Measurements from ENCODE around the gene ANKRD23.

Gene ANKRD23

GRCh38 chr2:96877042-96877451 lies 33.2 kb upstream of the ANKRD23 start:
- DNase-seq, result no peak

- DNase-seq, result no peak
Observed at GRCh38 chr2:96876269-96877041, 32.6 kb upstream of the ANKRD23 start.

- DNase-seq, result no peak
Observed at GRCh38 chr2:96875498-96876268, 31.9 kb upstream of the ANKRD23 start.

- no peak for DNase-seq
Observed at GRCh38 chr2:96874198-96874831, 30.5 kb upstream of the ANKRD23 start.

GRCh38 chr2:96873651-96874096 lies 29.9 kb upstream of the ANKRD23 start:
- no peak for DNase-seq

- peak; percentile 21 for DNase-seq
Observed at GRCh38 chr2:96872591-96873349, 28.9 kb upstream of the ANKRD23 start.

GRCh38 chr2:96870626-96871255 lies 26.9 kb upstream of the ANKRD23 start:
- DNase-seq, result no peak

GRCh38 chr2:96869822-96870625 lies 26.2 kb upstream of the ANKRD23 start, which contains the start of gene SEMA4C:
SEMA4C (minus strand) TSS chr2:96870080; CDS start chr2:96867886, 2,194 bp downstream.
- DNase-seq, result peak; percentile 42

GRCh38 chr2:96869281-96869821 lies 25.5 kb upstream of the ANKRD23 start:
- peak; percentile 71 for DNase-seq

- DNase-seq, result peak; percentile 92
Observed at GRCh38 chr2:96868555-96869280, 24.9 kb upstream of the ANKRD23 start.

GRCh38 chr2:96867756-96868554 lies 24.1 kb upstream of the ANKRD23 start:
- DNase-seq, result peak; percentile 16

GRCh38 chr2:96866986-96867755 lies 23.4 kb upstream of the ANKRD23 start:
- no peak for DNase-seq

- DNase-seq, result no peak
Observed at GRCh38 chr2:96866586-96866985, 22.8 kb upstream of the ANKRD23 start.

- DNase-seq, result no peak
Observed at GRCh38 chr2:96866149-96866548, 22.3 kb upstream of the ANKRD23 start.

GRCh38 chr2:96865654-96866053 lies 21.8 kb upstream of the ANKRD23 start:
- no peak for DNase-seq

- no peak for DNase-seq
Observed at GRCh38 chr2:96864343-96865091, 20.7 kb upstream of the ANKRD23 start.

- no peak for DNase-seq
Observed at GRCh38 chr2:96863575-96864342, 19.9 kb upstream of the ANKRD23 start.
